ENCODE results near the gene DHRS3.

Gene DHRS3

DNA sequence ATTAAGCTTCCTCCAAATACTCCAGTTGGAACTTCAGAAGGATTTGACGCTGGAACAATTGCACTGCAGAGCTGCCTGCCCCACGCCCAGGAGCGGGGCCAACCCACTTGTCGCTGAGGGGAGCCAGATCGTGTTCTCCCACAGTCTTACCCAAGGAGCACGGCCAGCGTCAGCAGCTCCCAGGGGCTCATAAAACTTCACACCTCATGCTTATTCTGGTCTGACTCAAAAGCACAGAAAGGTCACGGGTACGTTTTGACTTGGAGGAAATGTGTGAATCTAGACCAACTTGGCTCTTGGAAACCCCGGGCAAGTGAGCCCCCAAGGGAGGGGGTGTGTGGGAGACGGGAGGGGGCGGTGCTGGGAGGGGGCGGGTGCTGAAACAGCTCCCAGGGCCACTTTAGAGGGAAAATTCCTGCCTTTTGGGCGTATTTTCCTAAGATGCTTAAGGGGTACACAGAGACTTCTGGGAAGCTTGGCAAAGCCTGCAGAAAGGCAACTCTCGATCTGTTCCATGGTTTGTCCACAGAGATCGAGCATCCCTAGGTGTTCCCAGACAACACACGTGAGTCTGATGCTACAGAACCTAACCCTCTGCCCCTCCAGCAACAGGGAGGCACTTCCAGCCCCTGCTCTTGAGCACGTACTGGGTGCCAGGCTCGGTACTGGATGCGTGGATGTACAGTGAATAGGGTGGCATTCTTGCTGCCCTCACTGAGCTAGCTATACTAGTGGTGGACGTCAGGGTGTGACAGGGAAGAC, 98.9 kb downstream of the DHRS3 start:
- DNase-seq (ENCODE audit: low read depth in 3 of 3) = peak; percentile 11 to 62 (median 25)
